ENCODE measurements around the gene VARS1.

The VARS1 gene

DNA sequence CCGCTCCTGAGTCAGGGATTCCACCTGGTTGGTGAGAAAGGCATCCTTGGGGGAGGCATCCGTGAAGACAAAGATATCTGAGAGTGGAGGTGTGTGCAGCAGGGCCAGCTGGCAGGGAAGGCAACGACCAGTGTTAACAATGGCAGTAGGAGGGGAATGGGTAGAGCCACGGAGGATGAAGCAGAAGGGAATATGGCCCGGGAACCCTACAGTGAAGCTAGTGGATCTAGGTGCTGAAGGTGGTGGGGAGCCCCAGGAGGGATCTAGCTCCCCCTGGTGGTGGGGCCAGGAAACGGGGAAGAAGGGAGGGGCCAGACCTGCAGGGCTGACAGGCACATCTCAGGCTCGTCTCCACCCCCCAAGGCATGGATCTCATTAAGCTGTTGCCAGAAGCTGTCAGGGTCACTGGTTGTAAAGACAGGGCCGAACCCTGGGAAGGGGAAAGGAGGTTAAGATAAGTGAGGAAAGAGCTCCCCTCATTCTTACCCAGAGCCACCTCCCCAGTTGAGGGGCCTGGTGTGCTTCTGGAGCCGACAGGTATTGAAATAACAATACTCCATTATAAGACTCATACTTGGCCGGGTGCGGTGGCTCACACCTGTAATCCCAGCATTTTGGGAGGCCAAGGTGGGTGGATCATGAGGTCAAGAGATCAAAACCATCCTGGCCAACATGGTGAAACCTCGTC, 25.7 kb downstream of the VARS1 start:
- DNase-seq (ENCODE audit: low spot score), result peak; percentile 95

DNA sequence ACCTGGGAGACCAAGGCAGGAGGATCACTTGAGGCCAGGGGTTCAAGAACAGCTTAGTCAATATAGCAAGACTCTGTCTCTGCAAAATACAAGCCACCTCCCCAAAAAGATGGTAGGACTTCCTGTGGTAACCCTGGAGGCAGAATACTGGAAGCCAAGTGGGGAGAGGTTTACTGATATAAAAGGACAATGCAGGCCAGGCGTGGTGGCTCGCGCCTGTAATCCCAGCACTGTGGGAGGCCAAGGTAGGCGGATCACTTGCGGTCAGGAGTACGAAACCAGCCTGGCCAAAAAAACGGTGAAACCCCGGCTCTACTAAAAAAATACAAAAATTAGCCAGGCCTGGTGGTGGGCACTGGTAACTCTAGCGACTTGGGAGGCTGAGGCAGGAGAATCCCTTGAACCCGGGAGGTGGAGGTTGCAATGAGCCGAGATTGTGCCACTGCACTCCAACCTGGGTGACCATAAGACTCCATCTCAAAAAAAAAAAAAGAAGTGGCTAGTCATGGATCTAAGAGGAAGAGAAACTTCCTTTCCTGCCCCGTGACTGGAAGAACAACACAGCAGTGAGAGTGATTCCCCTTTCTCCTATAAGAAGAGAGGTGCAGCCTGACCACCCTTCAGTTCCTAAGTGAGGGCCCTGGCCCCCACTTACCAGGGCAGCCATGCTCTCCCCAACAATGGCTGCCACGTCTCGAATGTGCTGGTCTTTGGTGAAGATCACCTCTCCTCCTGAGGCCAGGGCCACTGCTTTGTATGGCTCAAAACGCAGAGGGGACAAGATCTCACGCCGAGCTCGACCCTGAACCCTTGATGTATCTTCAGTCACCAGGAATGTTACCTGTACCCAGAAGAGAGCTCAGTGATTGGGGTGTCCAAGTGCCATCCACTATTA, 26.9 kb downstream of the VARS1 start:
- DNase-seq (ENCODE audit: low spot score), result no peak

DNA sequence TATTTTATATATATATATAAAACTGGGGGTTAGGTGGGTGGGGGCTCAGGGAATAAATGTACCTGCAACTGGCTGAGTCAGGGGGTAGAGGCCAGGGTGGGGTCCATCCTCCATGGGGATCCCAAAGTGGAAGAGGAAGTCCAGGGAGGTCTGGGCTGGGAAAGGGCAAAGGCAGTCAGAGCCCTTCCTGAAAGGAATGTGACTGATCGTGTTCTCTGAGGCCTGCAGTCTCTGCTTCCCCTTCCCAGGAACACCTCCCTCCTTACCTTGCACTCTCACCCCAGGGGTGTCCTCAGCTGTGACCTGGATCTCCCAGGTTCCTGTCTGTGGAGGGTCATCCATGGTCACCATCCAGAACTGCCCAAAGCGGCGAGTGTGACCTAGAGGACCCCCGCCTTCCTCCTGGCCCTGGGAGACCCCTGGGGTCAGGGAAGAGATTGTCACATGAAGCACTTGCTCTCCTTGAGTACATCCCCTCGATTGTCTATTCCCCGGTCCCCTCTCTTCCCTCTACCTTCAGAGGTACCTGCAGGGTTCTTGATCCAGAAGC, 28.4 kb downstream of the VARS1 start:
- no peak for DNase-seq (ENCODE audit: low spot score)

DNA sequence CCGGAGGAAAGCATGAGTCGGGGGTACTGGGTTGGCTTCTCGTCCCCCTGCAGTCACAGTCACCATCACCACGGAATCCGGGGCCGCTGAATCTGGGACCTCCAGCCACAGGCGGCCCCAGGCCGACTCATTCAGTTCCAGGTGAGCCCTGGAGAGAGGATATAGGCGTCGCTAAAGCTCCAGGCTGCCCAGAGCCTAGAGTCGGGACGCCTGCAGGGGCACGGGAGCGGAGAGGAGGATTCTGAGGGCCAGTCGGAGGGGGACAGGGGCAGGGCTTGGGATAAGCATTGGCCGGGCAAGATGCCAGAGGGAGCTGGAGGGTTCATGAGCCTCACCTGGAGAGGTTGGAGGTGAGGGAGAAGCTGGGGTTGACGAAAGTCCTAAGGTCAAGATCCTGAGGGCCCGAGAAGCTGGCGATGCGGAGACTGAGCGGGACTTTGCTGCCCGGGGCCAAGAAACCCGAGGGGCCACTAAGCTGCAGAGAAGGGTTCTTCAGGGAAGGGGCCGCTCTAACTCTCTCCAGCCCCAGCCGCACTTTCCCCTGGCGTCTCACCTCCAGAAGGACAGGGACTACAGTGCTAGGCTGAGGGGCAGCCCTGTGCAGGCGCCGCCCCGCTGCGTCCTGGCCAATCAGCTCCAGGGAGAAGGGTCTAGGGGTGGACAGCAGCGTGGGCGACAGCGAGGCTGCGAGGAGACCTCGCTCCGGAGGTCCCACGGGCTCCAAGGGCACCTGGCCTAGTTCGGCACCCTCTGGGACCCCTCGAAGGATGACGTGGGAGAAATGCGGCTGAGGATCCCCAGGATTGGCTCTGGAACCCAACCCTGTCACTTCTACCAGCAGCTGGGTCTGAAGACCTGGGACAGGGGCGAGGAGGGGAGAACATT, 29.4 kb downstream of the VARS1 start:
- no peak for DNase-seq (ENCODE audit: low spot score)

DNA sequence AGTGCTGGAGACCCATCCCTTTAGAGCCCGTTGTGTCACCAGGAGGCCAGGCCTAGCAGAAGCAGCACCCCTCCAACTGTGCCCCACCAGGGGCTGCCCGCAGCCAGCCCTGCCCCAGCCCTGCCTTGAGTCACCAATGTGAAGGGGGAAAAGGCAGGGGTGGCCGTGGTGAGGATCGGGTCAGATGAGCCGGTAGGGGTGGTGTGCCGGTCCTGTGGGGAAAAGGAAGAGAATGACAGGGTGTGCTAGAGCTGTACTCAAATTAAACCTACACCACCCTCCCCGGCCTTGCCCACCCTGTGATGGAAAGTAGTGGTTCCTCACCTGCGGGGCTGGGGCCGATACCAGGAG, 30.0 kb downstream of the VARS1 start:
- DNase-seq (ENCODE audit: low spot score), result no peak

DNA sequence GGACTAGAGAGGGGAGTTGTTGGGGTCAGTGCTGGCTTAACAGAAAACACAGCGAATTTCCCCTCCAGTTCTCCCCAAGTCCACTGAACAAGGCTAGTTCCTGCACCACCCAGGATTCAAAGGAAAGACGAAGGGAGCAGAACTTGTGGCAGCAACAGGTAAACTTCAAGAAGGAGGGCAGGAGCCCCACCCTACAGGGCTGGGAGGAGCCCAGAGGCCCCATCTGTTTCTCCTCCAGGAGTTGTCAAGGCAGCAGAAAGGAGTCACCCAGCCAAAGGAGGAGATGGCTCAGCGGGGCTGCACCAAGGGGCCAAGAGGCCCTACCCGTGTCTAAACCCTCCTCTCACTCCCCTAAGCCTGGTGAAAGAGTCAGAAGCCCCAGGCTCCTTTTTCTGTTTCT, 31.4 kb downstream of the VARS1 start:
- DNase-seq (ENCODE audit: low spot score), result no peak

DNA sequence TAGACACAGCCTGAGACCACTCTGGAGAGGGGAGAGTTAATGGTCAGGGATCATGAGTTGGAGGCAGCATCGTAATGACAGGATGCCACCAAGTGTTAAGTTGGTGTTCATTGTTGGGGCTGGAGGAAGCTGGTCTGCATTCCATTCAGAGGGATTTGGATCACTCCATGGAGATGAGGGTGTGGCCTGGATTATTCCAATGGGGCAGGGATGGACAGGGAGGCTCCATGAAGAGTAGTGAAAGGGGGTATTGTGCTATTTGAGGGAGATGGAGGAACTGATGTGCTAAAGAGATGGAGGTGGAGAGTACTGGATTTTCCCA, 32.0 kb downstream of the VARS1 start:
- peak; percentile 92 for DNase-seq (ENCODE audit: low spot score)

DNA sequence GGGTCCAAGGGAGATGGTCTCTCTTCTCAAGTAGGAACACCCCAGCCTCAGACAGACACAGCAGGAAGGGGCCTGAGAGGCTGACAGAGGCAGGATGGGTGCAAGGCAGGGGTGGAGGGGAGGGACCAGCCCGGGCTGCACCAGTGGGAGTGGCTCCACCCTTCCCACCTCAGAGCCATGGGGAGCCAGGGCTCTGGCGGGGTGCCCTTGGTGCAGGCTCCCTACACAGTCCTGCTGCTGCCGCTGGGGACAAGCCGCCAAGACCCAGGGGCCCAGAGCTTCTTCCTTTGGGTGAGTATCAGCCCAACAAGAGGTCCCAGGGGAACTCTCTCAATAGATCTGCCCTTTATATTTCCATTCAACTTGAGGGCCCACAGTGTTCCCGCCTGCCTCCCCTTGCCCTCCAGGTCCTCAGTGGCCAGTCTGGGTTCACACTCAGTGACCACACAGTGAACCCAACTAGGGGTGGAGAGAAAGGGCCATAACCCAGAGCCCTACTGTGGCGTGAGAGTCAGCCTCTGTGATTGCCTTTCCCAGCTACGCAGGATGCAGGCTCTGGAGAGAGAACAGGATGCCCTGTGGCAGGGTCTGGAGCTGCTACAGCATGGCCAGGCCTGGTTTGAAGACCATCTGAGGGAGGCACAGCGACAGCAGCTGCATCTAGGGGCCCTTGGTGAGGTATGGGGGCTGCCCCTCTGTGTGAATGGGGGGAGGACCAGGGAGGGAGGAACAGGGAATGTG, 32.5 kb downstream of the VARS1 start:
- no peak for DNase-seq (ENCODE audit: low spot score)

DNA sequence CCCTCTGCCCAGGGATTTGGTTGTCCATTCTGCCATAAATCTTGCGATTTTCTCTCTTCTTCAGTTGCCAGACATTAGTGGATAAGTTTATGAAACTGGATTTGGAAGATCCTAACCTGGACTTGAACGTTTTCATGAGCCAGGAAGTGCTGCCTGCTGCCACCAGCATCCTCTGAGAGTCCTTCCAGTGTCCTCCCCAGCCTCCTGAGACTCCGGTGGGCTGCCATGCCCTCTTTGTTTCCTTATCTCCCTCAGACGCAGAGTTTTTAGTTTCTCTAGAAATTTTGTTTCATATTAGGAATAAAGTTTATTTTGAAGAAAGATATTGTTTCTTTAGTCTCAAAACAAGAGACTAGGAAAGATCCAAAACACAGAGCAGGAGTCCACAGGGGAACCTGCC, 33.2 kb downstream of the VARS1 start, which contains the start of gene SAPCD1:
Gene SAPCD1, plus strand, starts transcription at position 301 of the 400 bp plus-strand sequence. CDS start 399 bp downstream, outside the sequence.
- no peak for DNase-seq (ENCODE audit: low spot score)

DNA sequence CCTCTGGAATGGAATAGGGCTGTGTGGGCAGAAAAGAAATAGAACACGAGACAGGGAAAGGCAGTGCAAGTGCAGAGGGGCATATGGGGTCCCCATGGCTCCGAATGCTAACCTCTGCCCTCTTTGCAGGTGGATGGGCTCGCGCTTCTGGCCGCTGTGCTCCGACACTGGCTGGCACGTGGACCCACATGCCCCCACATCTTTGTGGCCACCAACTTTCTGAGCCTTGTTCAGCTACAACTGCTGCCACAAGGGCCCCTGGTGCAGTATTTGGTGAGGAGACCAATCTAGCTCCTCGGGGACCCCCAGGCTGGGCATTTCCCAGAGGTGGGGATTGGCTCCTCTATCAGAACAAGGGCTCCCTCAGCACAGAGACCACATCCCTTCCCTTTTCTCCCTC, 34.2 kb downstream of the VARS1 start:
- no peak for DNase-seq (ENCODE audit: low spot score)

DNA sequence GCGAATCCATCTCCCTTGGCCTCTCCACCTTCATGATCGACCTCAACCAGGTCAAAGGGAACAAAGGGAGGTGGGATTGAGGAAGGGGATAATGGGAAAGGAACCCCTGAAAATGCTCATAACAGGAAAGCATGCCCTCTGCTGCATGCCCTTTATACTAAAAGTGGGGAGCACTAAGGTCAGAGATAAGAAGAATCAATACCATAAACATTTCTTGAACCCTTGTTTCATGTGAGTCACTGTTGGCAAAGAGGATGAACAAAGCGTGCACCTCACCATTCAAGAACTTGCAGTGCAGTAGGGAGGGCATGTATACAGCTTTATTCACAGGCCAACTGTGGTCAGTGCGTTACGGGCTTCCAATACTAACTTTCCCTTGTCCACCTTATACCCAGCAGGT, 34.8 kb downstream of the VARS1 start:
- no peak for DNase-seq (ENCODE audit: low spot score)

DNA sequence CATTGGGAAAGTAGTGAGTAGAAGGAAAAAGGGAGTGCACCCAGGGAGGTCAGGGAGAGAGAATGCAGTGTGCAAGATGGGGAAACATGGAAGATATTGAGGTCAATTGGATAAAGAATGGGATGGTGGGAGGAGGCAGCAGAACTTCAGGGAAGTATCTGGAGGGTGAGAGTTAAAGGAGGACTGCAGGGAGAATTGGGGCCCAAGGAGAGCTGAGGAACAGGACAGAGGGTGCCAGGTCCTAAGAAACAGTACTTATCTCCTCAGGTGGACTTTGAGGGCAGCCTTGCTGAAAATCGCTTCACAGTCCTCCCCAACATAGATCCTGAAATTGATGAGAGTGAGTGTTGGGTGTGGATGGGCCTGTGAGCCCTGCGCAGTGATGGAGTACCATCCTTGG, 37.3 kb downstream of the VARS1 start:
- DNase-seq (ENCODE audit: low spot score), result no peak

DNA sequence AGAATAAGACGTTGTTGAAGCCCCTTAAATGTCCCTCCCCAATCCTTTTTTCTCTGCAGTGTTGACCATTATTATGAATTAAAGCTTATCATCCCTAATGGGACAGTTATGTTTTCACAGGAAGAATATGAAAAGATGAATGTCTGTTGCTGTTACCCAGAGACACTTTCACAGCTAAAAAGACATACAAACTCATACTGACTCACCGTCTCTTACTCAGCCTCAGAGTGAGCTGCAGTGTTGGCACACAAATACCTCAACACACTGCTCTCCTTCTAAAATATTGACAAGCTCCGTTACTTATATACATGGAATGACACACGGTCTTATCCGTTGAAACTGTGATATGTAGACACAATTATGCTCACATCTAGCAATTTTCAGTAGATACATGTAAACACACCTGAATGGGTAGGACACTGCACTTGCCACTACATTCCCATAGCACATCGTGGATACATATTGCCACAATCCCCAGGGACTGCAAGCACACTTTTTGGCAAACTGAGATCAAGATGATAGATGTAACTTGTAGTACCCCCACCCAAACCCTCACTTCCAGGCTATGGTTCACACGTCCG, 42.7 kb downstream of the VARS1 start:
- no peak for DNase-seq (ENCODE audit: low spot score)

DNA sequence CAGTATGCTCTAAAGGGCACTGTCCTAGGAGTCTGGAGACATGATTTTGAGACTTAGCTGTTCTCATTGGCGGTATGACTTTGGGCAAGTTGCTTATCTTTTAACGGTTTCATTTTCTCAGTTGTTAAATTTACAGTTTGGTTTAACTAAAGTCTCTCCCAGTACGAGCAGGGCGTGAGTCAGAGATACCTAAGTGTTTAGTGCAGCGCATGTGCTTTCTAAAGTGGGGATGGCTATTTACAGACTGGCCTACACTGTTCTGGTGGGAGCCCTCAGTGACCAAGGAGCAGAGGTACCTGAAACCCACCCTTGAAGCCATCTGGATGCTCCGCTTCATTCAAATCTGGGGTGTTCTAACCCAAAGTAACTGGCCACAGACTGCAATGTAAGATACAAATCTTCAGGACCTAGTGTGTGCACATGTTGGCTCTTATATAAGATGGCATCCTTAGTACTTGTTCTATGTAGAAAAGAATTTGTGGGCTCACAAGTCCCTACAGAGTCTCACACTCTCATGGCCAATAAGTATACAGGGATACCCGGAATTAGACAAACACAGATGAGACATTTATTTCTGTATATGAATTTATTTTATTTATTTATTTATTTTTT, 45.0 kb downstream of the VARS1 start:
- no peak for DNase-seq (ENCODE audit: low spot score)

DNA sequence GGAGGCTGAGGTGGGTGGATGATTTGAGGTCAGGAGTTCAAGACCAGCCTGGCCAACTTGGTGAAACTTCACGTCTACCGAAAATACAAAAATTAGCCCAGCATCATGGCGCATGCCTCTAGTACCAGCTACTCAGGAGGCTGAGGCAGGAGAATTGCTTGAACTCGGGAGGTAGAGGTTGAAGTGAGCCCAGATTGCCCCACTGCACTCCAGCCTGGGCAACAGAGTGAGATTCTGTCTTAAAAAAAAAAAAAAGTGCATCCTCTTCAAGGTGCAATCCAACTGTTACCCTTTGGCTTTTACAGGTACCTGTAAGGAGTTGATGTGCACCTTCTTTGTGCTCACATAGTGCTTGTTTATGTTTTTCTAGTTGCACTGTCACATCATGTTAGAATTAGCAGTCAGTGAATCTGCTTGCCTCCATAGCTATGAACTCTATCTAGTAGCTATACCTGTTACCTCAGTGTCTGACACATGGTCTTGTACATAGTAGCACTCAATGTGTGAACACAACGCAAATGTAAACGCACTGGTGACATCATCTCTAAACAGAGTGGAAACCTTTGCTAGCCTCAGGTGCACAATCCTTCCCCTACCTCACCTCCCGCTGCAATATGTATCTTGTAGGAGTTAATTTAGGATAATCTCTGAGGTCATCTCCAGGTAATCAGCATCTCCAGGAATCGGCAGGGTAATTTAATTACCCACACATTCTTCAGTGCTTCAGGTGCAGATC, 46.1 kb downstream of the VARS1 start:
- DNase-seq (ENCODE audit: low spot score), result no peak

All from COLO829 (cell line).